DOHH2 (cell line): Measurements from ENCODE around the gene RPH3AL.

Source experiments
- H3F3A ChIP-seq: fragments of 200-600 bp; sonication (generic), shearing (Covaris generic); 2 replicates; pipeline ENCODE4 v1.6.0; 2016; ENCODE audit warnings: antibody characterized with exemption, mild to moderate bottlenecking; ENCODE audit not compliant: control insufficient read depth, insufficient read depth
- H3K27ac ChIP-seq: fragments of 200-600 bp; sonication (generic); 2 replicates; pipeline ENCODE4 v1.5.1; 2014; ENCODE audit warnings: low read depth, mild to moderate bottlenecking, low read length, moderate library complexity
- H3K27me3 ChIP-seq: fragments of 200-600 bp; sonication (generic); 2 replicates; pipeline ENCODE4 v1.6.1; 2014; ENCODE audit warnings: mild to moderate bottlenecking, low read length, mixed read lengths; ENCODE audit not compliant: control insufficient read depth
- H3K36me3 ChIP-seq: fragments of 200-600 bp; sonication (generic); 2 replicates; pipeline ENCODE4 v1.6.1; 2014; ENCODE audit warnings: mild to moderate bottlenecking, low read length, moderate library complexity, mixed read lengths; ENCODE audit not compliant: control insufficient read depth
- H3K4me1 ChIP-seq: fragments of 200-600 bp; sonication (generic); 2 replicates; pipeline ENCODE4 v1.6.1; 2014; ENCODE audit warnings: mild to moderate bottlenecking, low read length, mixed read lengths; ENCODE audit not compliant: control insufficient read depth
- H3K4me2 ChIP-seq: fragments of 200-600 bp; sonication (generic); 2 replicates; pipeline ENCODE4 v1.6.0; 2014; ENCODE audit warnings: mild to moderate bottlenecking, low read length, moderate library complexity
- H3K4me3 ChIP-seq: fragments of 200-600 bp; sonication (generic); 2 replicates; pipeline ENCODE4 v1.5.1; 2014; ENCODE audit warnings: mild to moderate bottlenecking, low read length, mixed read lengths
- H3K79me2 ChIP-seq: fragments of 200-600 bp; sonication (generic); 2 replicates; pipeline ENCODE4 v1.6.1; 2014; ENCODE audit warnings: mild to moderate bottlenecking, low read length, mixed read lengths; ENCODE audit not compliant: control insufficient read depth
- H3K9me2 ChIP-seq: fragments of 200-600 bp; sonication (generic); replicated peaks from 2 replicates; pipeline ENCODE4 v1.6.1; 2014; ENCODE audit warnings: mild to moderate bottlenecking, low read length, mixed read lengths; ENCODE audit not compliant: control insufficient read depth
- H3K9me3 ChIP-seq: fragments of 200-600 bp; sonication (generic); 2 replicates; pipeline ENCODE4 v1.6.1; 2014; ENCODE audit warnings: antibody characterized with exemption, low read length, mixed read lengths; ENCODE audit not compliant: control insufficient read depth, insufficient read depth
- H4K20me1 ChIP-seq: fragments of 200-600 bp; sonication (generic); 2 replicates; pipeline ENCODE4 v1.6.0; 2014; ENCODE audit warnings: low read depth, mild to moderate bottlenecking, antibody characterized with exemption, low read length, moderate library complexity; ENCODE audit not compliant: control insufficient read depth, insufficient read depth
- EZH2phosphoT487 ChIP-seq: fragments of 200-600 bp; sonication (generic); IDR thresholded peaks from 2 replicates; pipeline ENCODE4 v1.6.1; 2017; ENCODE audit warnings: borderline replicate concordance, mild to moderate bottlenecking, antibody characterized with exemption, low read length, moderate library complexity, mixed read lengths
- TF ChIP-seq, protein P1 (sequence below): fragments of 200-600 bp; sonication (generic); IDR thresholded peaks from one replicate; pipeline ENCODE4 v1.5.1; 2014; ENCODE audit warnings: antibody characterized with exemption, mild to moderate bottlenecking, low read depth, low read length; ENCODE audit not compliant: poor library complexity, severe bottlenecking

RPH3AL gene

DNA sequence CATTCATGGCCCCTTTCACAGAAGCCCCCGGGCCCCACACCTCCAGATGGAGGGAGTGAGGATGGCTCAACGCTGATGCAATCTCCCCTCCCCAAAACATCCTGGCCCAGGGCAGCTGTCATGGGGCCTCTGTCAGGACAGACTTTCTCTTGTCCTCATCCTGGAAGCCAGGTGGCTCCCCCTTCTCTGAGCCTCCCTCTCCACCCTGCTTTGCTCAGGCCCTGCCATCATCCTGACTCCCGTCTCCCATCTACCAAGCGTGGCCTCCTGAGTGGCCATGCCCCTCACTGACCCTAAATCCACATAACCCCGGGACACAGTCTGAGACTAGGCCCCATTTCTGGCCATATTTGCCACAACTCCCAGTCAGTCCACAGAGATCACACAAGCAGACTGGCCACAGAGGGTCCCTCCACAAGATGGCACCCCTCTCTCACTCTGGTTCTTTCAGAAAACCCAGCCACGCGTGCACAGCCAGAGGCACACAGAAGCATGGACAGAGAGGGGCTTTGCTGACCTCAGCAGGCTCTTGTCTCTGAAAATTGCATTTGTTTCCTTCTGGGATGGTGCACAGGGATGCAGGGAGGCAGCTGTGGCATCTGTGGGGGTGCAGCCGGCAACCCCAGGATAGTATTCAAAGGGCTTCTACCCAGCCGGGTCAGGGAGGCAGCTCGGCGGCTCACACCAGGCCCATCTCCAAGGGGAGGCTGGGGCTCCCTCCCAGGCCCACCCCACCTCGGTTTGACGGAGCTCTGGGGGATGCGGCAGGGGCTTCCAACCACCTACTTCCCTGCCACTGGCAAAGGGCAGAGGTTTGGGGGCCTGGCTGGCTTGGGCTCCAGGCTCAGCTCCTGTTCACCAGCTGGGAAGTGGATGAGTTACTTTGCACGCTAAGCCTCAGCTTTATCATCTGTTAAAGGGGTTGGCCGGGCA, 188.0 kb downstream of the RPH3AL start:
- Histone ChIP-seq H3F3A (no peaks in the 10 kb centered on the region), H4K20me1 (no peaks in the 10 kb centered on the region), H3K4me3 (no peak overlapping the region), H3K4me1 (no peaks in the 10 kb centered on the region), H3K36me3 (no peaks in the 10 kb centered on the region), H3K4me2 (no peak overlapping the region), H3K79me2 (no peaks in the 10 kb centered on the region), H3K9me3 (no peaks in the 10 kb centered on the region), H3K9me2 (no peaks in the 10 kb centered on the region), H3K27me3 (no peaks in the 10 kb centered on the region), H3K27ac (no peak overlapping the region)
- TF ChIP-seq, protein P1, sequence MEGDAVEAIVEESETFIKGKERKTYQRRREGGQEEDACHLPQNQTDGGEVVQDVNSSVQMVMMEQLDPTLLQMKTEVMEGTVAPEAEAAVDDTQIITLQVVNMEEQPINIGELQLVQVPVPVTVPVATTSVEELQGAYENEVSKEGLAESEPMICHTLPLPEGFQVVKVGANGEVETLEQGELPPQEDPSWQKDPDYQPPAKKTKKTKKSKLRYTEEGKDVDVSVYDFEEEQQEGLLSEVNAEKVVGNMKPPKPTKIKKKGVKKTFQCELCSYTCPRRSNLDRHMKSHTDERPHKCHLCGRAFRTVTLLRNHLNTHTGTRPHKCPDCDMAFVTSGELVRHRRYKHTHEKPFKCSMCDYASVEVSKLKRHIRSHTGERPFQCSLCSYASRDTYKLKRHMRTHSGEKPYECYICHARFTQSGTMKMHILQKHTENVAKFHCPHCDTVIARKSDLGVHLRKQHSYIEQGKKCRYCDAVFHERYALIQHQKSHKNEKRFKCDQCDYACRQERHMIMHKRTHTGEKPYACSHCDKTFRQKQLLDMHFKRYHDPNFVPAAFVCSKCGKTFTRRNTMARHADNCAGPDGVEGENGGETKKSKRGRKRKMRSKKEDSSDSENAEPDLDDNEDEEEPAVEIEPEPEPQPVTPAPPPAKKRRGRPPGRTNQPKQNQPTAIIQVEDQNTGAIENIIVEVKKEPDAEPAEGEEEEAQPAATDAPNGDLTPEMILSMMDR, result peak; percentile 51
- no peak for TF ChIP-seq EZH2phosphoT487

DNA sequence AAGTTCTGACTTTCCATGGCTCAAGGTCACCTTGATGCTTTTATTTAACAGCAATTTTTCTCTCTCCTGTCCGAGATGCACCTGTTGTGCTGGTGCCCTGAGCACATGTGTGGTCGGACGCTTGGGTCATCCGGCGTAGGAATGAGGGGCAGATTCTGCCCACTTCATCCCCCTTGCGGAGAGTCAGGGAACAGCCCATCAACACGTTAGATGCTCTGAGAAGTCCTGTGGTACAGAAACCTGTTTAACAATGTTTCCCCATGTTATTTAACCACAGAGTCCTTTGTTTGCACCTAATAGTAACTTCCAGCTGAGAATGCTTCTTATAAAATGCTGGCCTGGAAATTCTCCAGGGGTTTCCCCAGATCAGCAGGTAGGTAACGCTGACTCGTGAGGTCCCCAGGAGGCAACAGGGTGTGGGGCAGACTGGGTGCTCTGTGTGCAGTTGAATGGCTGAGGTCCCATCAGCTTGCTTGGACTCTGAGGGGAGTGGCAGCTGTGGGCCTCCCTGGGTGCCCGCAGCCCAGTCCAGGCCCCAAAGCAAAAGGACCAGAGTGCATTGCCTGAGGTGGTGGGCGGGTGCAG, 189.0 kb downstream of the RPH3AL start:
- Histone ChIP-seq H3K4me2 (no peak overlapping the region), H3K4me3 (no peak overlapping the region)

DNA sequence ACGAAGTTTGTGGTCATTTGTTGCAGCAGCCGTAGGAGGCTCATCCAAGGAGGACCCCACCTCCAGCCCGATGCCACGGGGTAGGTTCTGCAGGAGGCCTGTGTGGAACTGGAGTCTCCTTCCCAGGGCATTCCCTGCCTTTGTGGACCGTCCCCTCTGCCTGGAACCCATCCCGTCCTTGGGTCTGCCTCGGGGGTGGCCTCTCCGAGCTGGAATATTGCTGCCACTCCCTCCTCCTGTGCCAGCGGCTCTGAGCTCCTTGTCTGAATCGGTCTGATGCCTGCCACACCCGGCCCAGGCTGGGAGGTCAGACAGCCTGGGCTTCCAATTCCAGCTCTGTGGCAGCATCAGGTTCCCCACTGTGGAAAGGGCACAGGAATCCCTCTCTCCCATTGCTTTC, 189.9 kb downstream of the RPH3AL start:
- H3F3A ChIP-seq, result no peaks in the 10 kb centered on the region
- no peak overlapping the region for H3K27ac ChIP-seq
- H3K4me1 ChIP-seq, result no peaks in the 10 kb centered on the region
- H3K9me2 ChIP-seq, result no peaks in the 10 kb centered on the region
- H4K20me1 ChIP-seq, result no peaks in the 10 kb centered on the region
- H3K4me2 ChIP-seq, result no peak overlapping the region
- H3K4me3 ChIP-seq, result no peak overlapping the region
- no peaks in the 10 kb centered on the region for H3K79me2 ChIP-seq
- H3K36me3 ChIP-seq, result no peaks in the 10 kb centered on the region
- no peaks in the 10 kb centered on the region for H3K27me3 ChIP-seq
- H3K9me3 ChIP-seq, result no peaks in the 10 kb centered on the region
- TF ChIP-seq, protein P1, result no peak

More for the DNA sequence above, 189.0 kb downstream of the RPH3AL start:
- H4K20me1 ChIP-seq, result no peaks in the 10 kb centered on the region
- no peaks in the 10 kb centered on the region for H3K36me3 ChIP-seq
- no peaks in the 10 kb centered on the region for H3K27me3 ChIP-seq
- H3K9me3 ChIP-seq, result no peaks in the 10 kb centered on the region
- no peak for TF ChIP-seq EZH2phosphoT487
- no peaks in the 10 kb centered on the region for H3K79me2 ChIP-seq
- H3K27ac ChIP-seq, result no peak overlapping the region
- H3K9me2 ChIP-seq, result no peaks in the 10 kb centered on the region
- no peaks in the 10 kb centered on the region for H3K4me1 ChIP-seq
- no peaks in the 10 kb centered on the region for H3F3A ChIP-seq
